Measurements from ENCODE around the gene SURF1. TPM values are rescaled to one million over a fixed set of nuclear protein-coding genes. Genes with fewer than 3 reads are reported as not detected.

The SURF1 gene
- total RNA-seq, 1 experiment from 2014 or later = 71.7 TPM

DNA sequence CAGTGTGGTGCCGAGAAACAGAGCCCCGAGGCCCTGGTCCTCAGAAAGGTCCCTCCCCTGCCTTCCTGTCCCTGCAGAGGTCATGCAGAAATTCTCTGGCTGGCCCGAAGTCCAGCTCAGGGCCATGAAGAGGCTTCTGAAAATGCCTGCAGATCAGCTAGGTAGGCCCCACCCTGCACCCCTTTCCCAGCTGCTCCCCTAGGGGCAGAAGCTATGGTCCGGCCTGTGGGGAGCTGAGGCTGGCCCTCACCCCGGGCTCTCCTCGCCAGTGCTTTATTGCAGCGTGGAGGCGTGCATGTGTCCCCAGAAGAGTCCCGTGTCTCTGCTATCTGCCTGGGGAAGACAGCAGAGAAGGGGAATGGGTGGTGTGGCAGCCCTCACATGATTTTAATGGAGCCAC, 41.6 kb upstream of the SURF1 start:
- ATAC-seq = no peak
- no peaks in the 10 kb centered on the region for H4K20me1 ChIP-seq (ENCODE audit: insufficient read depth)
- H3K27ac ChIP-seq (ENCODE audit: low read depth, low read length) = no peak overlapping the region
- ChIA-PET POLR2A (no interaction called here), RAD21 (ENCODE audit: low non-redundant PET in 1 of 2, low total read pairs in 2 of 2, uncharacterized antibody in 2 of 2, unreplicated experiment in 2 of 2) (no interaction called here), CTCF (interaction anchor here (1.4 kb wide), 1 partner anchor 81 kb away, joined by 3 read pairs; the partner anchor contains the start of gene SLC2A6)
- no peaks in the 10 kb centered on the region for H3K36me3 ChIP-seq (ENCODE audit: control insufficient read depth in 1 of 2, insufficient read depth in 2 of 2, low read length in 2 of 2)
- H3K4me3 ChIP-seq (replicated peaks in 1 of 2; ENCODE audit: low read depth in 1 of 2, low read length in 2 of 2) = no peak overlapping the region
- H3K27me3 ChIP-seq (ENCODE audit: insufficient read depth, low read length) = 0 out of 2 replicates have a peak, but pooled peaks cover 2% of the 10 kb centered on the region
- no peak overlapping the region for H3K4me2 ChIP-seq (ENCODE audit: low read length)
- TF ChIP-seq, protein P1, sequence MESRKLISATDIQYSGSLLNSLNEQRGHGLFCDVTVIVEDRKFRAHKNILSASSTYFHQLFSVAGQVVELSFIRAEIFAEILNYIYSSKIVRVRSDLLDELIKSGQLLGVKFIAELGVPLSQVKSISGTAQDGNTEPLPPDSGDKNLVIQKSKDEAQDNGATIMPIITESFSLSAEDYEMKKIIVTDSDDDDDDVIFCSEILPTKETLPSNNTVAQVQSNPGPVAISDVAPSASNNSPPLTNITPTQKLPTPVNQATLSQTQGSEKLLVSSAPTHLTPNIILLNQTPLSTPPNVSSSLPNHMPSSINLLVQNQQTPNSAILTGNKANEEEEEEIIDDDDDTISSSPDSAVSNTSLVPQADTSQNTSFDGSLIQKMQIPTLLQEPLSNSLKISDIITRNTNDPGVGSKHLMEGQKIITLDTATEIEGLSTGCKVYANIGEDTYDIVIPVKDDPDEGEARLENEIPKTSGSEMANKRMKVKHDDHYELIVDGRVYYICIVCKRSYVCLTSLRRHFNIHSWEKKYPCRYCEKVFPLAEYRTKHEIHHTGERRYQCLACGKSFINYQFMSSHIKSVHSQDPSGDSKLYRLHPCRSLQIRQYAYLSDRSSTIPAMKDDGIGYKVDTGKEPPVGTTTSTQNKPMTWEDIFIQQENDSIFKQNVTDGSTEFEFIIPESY (IDR thresholded peaks at IDR 0.05; ENCODE audit: extremely low read depth, insufficient replicate concordance, low read length) = no peak
- no peaks in the 10 kb centered on the region for H3K4me1 ChIP-seq (ENCODE audit: control insufficient read depth in 1 of 2, insufficient read depth in 2 of 2, low read length in 2 of 2)
- H2AFZ ChIP-seq (ENCODE audit: low read depth, low read length, poor library complexity, severe bottlenecking) = no peak overlapping the region
- intact Hi-C loops (cut with micrococcal nuclease) = no loop called here
- DNase-seq (ENCODE audit: low read depth, low spot score) = no peak
- H3K79me2 ChIP-seq (ENCODE audit: insufficient read depth, low read length) = no peaks in the 10 kb centered on the region
- H3K9me3 ChIP-seq (ENCODE audit: control insufficient read depth in 1 of 2, insufficient read depth in 1 of 2, low read depth in 1 of 2, low read length in 2 of 2) = no peaks in the 10 kb centered on the region
- H3K9me2 ChIP-seq (ENCODE audit: insufficient read depth) = no peaks in the 10 kb centered on the region
- no TSS peak for BruUV-seq (replicated peaks)
- no peak overlapping the region for H3K9ac ChIP-seq (ENCODE audit: low read length)

DNA sequence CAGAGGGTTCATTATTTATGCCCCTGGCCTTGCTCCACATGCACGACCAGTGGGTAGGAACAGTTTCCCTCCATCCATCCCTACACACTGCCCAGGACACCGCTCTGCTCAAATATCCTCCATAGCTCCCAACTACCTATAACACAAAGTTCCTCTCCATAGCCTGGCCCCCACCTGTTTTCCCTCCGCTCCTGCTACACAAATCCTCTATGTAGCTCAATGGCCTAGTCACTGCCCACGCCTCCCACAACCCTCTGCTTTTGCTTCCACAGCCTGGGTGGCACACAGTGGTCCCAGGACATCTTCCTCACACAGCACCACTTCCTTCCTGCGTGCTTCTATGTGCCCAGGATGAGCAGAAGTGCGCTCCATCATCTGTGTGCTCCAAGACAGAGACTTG, 41.1 kb upstream of the SURF1 start:
- ChIA-PET POLR2A (no interaction called here), RAD21 (ENCODE audit: low non-redundant PET in 1 of 2, low total read pairs in 2 of 2, uncharacterized antibody in 2 of 2, unreplicated experiment in 2 of 2) (no interaction called here), CTCF (interaction anchor here (1.4 kb wide), 1 partner anchor 81 kb away, joined by 3 read pairs; the partner anchor contains the start of gene SLC2A6)
- 0 out of 2 replicates have a peak, but pooled peaks cover 2% of the 10 kb centered on the region for H3K27me3 ChIP-seq (ENCODE audit: insufficient read depth, low read length)
- H3K9me3 ChIP-seq (ENCODE audit: control insufficient read depth in 1 of 2, insufficient read depth in 1 of 2, low read depth in 1 of 2, low read length in 2 of 2) = no peaks in the 10 kb centered on the region
- TF ChIP-seq SRF (IDR thresholded peaks at IDR 0.05; ENCODE audit: low read depth) (no peak), EZH2phosphoT487 (IDR thresholded peaks at IDR 0.05; ENCODE audit: borderline replicate concordance) (no peak), ATF3 (IDR thresholded peaks at IDR 0.05) (no peak), FOSL1 (IDR thresholded peaks at IDR 0.05; ENCODE audit: low read depth) (no peak)
- no peak for DNase-seq (ENCODE audit: low read depth, low spot score)
- ATAC-seq = no peak; the same call in 1 of the 2 replicates
- no peak overlapping the region for H3K4me3 ChIP-seq (replicated peaks in 1 of 2; ENCODE audit: low read depth in 1 of 2, low read length in 2 of 2)
- H3K79me2 ChIP-seq (ENCODE audit: insufficient read depth, low read length) = no peaks in the 10 kb centered on the region
- H3K4me2 ChIP-seq (ENCODE audit: low read length) = no peak overlapping the region
- H3K36me3 ChIP-seq (ENCODE audit: control insufficient read depth in 1 of 2, insufficient read depth in 2 of 2, low read length in 2 of 2) = no peaks in the 10 kb centered on the region
- no peak overlapping the region for H2AFZ ChIP-seq (ENCODE audit: low read depth, low read length, poor library complexity, severe bottlenecking)
- no TSS peak for BruUV-seq (replicated peaks)
- no peak overlapping the region for H3K9ac ChIP-seq (ENCODE audit: low read length)
- H4K20me1 ChIP-seq (ENCODE audit: insufficient read depth) = no peaks in the 10 kb centered on the region
- intact Hi-C loops (cut with micrococcal nuclease) = no loop called here
- no peak overlapping the region for H3K27ac ChIP-seq (ENCODE audit: low read depth, low read length)
- no peaks in the 10 kb centered on the region for H3K4me1 ChIP-seq (ENCODE audit: control insufficient read depth in 1 of 2, insufficient read depth in 2 of 2, low read length in 2 of 2)
- no peaks in the 10 kb centered on the region for H3K9me2 ChIP-seq (ENCODE audit: insufficient read depth)

All from HCT116 (cell line).